ENCODE results near the gene TMEM43.

TMEM43 gene

DNA sequence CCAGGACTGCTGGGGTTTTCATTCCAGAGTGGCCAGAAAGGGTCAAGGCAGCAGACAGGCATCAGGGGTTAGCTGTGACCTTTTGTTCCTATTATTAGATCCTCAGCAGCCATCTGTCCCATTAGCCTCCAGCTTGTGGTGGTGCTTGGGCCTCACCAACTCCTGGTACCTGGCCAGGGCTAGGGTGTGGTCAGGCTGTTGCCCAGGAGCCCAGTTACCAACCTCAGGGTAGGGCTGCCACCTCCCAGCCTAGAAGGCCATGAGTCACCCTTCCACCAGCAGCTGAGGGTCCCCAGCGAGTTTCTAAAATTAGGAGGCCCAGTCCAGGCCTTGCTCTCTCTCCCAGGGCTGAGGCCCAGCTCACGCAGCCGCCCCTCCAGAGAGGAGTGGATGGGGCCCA, 12.2 kb downstream of the TMEM43 start:
- TF ChIP-seq, protein P1, sequence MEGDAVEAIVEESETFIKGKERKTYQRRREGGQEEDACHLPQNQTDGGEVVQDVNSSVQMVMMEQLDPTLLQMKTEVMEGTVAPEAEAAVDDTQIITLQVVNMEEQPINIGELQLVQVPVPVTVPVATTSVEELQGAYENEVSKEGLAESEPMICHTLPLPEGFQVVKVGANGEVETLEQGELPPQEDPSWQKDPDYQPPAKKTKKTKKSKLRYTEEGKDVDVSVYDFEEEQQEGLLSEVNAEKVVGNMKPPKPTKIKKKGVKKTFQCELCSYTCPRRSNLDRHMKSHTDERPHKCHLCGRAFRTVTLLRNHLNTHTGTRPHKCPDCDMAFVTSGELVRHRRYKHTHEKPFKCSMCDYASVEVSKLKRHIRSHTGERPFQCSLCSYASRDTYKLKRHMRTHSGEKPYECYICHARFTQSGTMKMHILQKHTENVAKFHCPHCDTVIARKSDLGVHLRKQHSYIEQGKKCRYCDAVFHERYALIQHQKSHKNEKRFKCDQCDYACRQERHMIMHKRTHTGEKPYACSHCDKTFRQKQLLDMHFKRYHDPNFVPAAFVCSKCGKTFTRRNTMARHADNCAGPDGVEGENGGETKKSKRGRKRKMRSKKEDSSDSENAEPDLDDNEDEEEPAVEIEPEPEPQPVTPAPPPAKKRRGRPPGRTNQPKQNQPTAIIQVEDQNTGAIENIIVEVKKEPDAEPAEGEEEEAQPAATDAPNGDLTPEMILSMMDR (conservative IDR thresholded peaks at IDR 0.05) = no peak
- no peak overlapping the region for H3K27ac ChIP-seq

DNA sequence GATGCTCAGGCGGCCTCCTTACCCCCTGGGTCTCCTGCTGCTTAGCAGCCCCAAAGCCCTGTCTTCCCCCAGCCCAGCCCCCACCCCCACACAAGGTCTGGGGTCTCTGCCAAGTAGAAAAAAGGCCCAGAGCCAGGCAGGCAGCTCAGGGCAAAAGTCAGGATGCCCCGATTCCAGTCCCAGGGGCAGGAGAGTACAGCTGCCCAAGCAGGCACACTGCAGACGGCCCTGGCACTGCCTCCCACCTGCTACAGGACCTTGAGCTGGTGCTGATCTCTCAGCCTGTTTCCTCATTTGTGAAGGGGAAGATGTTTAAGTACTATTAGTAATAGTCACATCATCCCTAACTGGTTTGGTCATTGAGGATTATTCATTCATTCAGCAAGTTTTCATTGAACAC, 12.6 kb downstream of the TMEM43 start:
- TF ChIP-seq, protein P1 (conservative IDR thresholded peaks at IDR 0.05) = no peak
- no peak overlapping the region for H3K27ac ChIP-seq

DNA sequence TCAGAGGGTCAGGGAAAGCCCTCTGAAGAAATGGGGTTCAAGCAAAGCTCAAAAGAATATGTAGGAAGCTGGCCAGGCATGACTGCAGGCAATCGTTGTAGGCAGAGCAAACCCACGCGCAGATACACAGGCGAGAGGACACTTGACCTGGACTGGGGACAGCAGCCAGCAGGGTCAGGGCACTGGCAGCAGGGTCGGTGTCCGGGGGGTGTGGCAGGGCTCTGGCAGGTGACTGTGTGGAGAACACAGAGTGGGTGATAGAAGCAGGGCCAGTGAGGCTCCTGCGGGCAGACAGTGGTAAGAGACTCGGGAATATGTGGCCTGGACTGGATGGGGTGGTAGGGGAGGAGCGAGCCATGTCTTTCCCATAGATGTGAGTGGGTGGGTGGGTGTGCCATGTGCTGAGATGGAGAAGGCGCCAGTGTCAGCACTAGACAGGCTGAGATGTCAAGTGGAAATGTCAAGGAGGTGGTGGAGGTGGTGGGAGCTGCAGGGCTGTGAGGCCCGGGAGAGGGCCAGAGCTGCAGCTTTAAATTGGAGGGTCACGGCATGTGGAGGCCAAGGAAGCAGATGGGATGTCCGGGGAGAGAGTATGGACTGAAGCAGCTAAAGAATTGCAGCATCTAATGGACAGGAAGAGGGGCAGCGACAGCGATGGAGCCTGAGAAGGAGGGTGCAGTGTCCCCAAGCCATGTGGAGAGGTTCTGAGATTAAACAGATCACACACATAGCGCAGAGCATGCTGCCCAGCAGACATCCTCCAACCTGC, 13.4 kb downstream of the TMEM43 start:
- TF ChIP-seq, protein P1 (conservative IDR thresholded peaks at IDR 0.05) = no peak
- H3K27ac ChIP-seq = no peak overlapping the region

DNA sequence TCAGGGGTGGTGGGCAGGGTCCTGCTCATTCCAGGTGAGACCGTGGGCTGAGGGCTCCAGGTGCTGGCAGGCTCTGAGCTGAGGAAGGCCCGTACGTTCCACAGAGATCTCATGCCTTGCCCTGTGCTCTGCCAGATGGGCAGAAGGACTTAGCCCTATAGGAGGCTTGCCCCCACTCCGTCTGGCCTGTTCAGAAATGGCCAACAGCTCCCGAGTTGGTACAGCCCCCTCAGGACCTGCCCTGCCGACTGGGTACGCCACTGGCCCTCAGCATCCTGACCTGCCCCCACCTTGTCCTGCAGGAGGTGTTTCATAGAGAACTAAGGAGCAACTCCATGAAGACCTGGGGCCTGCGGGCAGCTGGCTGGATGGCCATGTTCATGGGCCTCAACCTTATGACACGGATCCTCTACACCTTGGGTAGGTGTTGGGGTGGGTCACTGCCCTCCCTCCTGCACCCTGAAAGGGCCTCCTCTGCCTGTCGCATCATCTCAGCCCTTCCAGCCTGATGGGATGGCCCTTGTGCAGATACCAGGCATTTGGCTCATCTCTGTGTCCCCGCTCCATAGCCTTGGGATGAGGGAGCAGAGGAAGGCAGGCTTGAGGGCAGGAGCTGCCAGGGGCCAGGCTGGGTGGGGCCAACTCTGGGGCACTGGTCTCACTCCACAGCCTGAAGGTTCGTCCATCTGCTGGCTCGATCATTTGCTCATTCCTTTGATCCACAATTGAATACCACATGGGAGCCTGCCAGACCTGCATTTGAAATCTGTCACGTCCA, 14.2 kb downstream of the TMEM43 start:
- H3K27ac ChIP-seq = no peak overlapping the region
- TF ChIP-seq, protein P1 (conservative IDR thresholded peaks at IDR 0.05) = no peak

DNA sequence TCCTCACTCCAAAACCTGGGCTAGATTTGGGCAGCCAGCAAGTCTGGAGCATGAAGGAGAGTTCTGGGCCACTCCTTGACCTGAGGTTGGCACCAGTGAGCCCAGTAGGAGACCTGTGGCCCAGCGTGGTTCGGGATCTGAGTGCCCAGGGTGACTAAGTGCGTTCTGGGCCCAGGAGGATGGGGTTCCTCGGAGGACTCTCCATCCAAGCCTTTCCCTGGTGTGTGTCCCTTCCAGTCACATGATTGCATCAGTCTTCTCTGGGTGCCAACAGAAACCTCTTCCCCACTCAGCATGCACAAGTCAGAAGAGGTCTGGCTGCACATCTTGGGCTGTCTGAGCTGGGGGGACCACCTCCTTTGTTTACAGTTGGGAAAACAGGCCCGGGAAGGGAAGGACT, 14.9 kb downstream of the TMEM43 start:
- no peak overlapping the region for H3K27ac ChIP-seq
- TF ChIP-seq, protein P1 (conservative IDR thresholded peaks at IDR 0.05) = no peak

DNA sequence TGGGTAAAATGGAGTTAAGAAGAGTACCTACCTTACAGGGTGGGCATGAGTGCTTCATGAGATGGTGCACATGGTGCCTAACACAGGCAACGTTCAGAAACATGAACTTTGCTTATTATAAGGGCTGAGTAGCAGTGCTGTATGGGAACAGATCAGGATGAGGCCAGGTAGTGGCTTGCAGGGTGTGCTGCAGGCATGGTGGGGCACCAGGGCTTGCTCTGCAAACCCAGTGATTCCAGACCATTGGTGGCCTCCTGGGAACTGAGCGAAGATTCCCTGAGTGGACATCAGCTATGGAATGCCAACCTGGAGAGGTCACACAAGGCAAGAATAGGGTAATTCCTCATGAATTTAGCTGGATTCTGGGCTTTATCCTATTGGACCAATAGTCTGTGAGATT, 15.8 kb downstream of the TMEM43 start:
- TF ChIP-seq, protein P1 (conservative IDR thresholded peaks at IDR 0.05) = no peak
- H3K27ac ChIP-seq = no peak overlapping the region

DNA sequence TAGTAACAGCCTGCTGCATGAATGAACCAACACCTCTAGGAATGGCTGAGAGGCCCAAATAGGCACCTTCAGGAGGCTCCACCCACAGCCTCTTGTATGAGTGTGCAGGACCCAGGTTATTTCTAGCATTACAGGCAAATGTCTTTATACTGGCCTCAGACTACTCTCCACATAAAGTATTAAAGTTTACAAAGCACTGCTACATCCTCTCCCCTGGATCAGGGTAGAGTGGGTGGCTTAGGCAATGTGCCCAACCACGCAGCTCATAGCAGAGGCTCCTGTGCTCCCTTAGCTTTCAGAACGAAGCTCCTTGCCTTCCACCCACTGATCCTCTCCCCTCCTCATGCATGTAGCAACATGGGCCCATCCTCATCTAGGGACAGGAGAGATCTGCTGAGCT, 16.3 kb downstream of the TMEM43 start:
- no peak overlapping the region for H3K27ac ChIP-seq

More for the DNA sequence above, 16.3 kb downstream of the TMEM43 start:
- TF ChIP-seq, protein P1 (conservative IDR thresholded peaks at IDR 0.05) = no peak

Data from VCaP (cell line).